Measurements from ENCODE around the gene COMMD3. TPM values are rescaled to one million over a fixed set of nuclear protein-coding genes. Genes with fewer than 3 reads are reported as not detected.
A peak's percentile ranks its signal among the peaks of the same experiment; 100 is the strongest.

The COMMD3 gene
- total and polyA plus RNA-seq, 9 of the 15 experiments (the other 6 are each of a cell fraction or from before 2014, with no cell fraction given): 50.7 to 217 (median 80.1) TPM

- TF ChIP-seq, protein P1, sequence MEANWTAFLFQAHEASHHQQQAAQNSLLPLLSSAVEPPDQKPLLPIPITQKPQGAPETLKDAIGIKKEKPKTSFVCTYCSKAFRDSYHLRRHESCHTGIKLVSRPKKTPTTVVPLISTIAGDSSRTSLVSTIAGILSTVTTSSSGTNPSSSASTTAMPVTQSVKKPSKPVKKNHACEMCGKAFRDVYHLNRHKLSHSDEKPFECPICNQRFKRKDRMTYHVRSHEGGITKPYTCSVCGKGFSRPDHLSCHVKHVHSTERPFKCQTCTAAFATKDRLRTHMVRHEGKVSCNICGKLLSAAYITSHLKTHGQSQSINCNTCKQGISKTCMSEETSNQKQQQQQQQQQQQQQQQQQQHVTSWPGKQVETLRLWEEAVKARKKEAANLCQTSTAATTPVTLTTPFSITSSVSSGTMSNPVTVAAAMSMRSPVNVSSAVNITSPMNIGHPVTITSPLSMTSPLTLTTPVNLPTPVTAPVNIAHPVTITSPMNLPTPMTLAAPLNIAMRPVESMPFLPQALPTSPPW (CRISPR knock-in tag; IDR thresholded peaks at IDR 0.05): 0 out of 2 replicates have a peak, but pooled peaks have one; percentile 14
- TF ChIP-seq XRCC3 (IDR thresholded peaks at IDR 0.05): no peak
- TF ChIP-seq MTA1 (IDR thresholded peaks at IDR 0.05; ENCODE audit: borderline replicate concordance): no peak
- no peak for TF ChIP-seq HINFP (tag; conservative IDR thresholded peaks at IDR 0.05; ENCODE audit: low read depth)
- TF ChIP-seq DMBX1 (CRISPR knock-in tag; IDR thresholded peaks at IDR 0.05; ENCODE audit: borderline replicate concordance): no peak
- TF ChIP-seq ZNF644 (tag; IDR thresholded peaks at IDR 0.05; ENCODE audit: low read depth): no peak
- no peak for TF ChIP-seq HOXB6 (CRISPR knock-in tag; IDR thresholded peaks at IDR 0.05; ENCODE audit: borderline replicate concordance)
- TF ChIP-seq, protein P2, sequence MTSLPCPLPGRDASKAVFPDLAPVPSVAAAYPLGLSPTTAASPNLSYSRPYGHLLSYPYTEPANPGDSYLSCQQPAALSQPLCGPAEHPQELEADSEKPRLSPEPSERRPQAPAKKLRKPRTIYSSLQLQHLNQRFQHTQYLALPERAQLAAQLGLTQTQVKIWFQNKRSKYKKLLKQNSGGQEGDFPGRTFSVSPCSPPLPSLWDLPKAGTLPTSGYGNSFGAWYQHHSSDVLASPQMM (CRISPR knock-in tag; IDR thresholded peaks at IDR 0.05): no peak
- no peak for TF ChIP-seq TCFL5 (CRISPR knock-in tag; conservative IDR thresholded peaks at IDR 0.05)
- TF ChIP-seq MCM3 (IDR thresholded peaks at IDR 0.05): no peak
- no peak for TF ChIP-seq SAFB (IDR thresholded peaks at IDR 0.05; ENCODE audit: borderline replicate concordance, low read depth, low read length)
- no peak for TF ChIP-seq PCBP2 (IDR thresholded peaks at IDR 0.05; ENCODE audit: low read depth, low read length, poor library complexity, severe bottlenecking)
- no peak for TF ChIP-seq ZFP30 (CRISPR knock-in tag; IDR thresholded peaks at IDR 0.05; ENCODE audit: borderline replicate concordance)
- TF ChIP-seq NELFE (IDR thresholded peaks at IDR 0.05; ENCODE audit: insufficient read depth, insufficient read length): no peak
- TF ChIP-seq CSDE1 (IDR thresholded peaks at IDR 0.05): no peak
- peak; percentile 19; the same call in 1 of the 2 replicates for TF ChIP-seq GATAD2B (IDR thresholded peaks at IDR 0.05; ENCODE audit: borderline replicate concordance)
- TF ChIP-seq RBM17 (IDR thresholded peaks at IDR 0.05; ENCODE audit: borderline replicate concordance, low read depth, low read length): no peak
- TF ChIP-seq, protein P3, sequence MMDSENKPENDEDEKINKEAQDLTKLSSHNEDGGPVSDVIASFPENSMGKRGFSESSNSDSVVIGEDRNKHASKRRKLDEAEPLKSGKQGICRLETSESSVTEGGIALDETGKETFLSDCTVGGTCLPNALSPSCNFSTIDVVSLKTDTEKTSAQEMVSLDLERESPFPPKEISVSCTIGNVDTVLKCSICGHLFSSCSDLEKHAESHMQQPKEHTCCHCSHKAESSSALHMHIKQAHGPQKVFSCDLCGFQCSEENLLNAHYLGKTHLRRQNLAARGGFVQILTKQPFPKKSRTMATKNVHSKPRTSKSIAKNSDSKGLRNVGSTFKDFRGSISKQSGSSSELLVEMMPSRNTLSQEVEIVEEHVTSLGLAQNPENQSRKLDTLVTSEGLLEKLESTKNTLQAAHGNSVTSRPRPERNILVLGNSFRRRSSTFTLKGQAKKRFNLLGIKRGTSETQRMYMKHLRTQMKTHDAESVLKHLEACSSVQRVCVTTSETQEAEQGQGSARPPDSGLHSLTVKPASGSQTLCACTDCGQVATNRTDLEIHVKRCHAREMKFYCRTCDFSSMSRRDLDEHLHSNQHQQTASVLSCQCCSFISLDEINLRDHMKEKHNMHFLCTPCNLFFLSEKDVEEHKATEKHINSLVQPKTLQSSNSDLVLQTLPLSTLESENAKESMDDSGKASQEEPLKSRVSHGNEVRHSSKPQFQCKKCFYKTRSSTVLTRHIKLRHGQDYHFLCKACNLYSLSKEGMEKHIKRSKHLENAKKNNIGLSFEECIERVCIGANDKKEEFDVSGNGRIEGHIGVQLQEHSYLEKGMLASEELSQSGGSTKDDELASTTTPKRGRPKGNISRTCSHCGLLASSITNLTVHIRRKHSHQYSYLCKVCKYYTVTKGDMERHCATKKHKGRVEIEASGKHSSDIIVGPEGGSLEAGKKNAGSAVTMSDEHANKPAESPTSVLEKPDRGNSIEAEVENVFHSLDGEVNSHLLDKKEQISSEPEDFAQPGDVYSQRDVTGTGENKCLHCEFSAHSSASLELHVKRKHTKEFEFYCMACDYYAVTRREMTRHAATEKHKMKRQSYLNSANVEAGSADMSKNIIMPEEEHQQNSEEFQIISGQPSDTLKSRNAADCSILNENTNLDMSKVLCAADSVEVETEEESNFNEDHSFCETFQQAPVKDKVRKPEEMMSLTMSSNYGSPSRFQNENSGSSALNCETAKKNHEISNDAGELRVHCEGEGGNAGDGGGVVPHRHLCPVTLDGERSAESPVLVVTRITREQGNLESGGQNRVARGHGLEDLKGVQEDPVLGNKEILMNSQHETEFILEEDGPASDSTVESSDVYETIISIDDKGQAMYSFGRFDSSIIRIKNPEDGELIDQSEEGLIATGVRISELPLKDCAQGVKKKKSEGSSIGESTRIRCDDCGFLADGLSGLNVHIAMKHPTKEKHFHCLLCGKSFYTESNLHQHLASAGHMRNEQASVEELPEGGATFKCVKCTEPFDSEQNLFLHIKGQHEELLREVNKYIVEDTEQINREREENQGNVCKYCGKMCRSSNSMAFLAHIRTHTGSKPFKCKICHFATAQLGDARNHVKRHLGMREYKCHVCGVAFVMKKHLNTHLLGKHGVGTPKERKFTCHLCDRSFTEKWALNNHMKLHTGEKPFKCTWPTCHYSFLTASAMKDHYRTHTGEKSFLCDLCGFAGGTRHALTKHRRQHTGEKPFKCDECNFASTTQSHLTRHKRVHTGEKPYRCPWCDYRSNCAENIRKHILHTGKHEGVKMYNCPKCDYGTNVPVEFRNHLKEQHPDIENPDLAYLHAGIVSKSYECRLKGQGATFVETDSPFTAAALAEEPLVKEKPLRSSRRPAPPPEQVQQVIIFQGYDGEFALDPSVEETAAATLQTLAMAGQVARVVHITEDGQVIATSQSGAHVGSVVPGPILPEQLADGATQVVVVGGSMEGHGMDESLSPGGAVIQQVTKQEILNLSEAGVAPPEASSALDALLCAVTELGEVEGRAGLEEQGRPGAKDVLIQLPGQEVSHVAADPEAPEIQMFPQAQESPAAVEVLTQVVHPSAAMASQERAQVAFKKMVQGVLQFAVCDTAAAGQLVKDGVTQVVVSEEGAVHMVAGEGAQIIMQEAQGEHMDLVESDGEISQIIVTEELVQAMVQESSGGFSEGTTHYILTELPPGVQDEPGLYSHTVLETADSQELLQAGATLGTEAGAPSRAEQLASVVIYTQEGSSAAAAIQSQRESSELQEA (IDR thresholded peaks at IDR 0.05; ENCODE audit: low read depth): no peak
Observed at GRCh38 chr10:22314852-22315251, 1.3 kb upstream of the COMMD3 start (continued).

Measured in K562 (cell line).